Smooth muscle cell of the brain vasculature (primary cell): ENCODE results near the gene MR1.

Source experiments
- DNase-seq: peaks from one replicate; pipeline ENCODE4 v3.0.0-alpha.2; 2012; ENCODE audit warnings: low read depth, low spot score

The MR1 gene

DNA sequence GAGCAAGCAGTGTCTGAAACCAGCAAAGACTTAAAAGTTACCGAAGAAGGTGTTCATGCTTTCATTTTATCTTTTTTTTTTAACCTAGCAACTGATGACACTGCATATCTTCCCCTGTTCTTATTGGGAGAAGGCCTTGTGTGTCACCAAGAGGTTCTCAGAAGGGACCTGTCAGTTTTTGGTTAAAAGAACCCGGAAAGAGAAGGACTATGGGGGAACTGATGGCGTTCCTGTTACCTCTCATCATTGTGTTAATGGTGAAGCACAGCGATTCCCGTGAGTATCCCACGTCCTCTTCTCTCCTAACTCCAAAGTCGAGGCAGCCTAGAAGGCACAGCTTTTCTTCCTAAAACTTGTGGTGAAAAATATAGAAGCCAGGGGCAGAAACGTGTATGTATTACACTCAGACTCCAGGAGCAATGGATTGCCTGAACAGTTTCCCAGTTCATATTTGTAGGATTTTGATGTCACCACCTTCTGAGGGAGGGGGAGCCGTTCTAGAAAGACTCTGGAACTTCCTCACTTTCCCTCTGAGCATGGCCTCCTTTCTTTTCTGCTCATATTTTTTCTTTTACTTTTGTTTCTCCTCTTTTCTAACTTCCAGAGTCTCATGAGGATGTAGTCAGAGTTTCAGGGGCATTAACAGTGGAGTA is at the start of gene MR1:
Gene MR1 (plus strand): TSS at position 185 of the 653 bp plus-strand sequence. CDS start 25 bp downstream, at position 210.
- DNase-seq = peak; percentile 62

DNA sequence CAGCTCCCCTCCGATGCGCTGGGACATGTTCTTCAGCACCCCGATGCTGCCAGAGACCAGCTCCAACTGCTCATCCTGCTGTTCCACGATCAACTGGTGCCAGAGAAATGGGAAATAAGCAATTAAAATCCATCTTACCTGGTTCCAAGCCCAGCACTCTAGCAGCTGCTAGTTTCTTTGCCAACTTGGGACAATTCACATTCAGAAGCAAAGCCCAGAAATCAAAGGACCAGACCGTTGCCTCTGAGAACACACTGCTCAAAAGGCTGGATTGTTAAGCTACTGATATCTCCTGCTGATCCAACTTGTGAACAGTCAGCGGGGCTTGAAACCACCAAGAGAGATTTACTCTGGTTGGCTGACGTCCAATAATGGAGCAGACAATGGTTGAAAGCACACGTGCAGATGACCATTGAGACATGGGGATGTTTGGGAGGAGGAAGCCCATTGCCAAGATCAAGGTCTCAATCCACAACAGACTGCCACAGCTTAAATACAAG is 45.5 kb upstream of the MR1 start:
- peak; percentile 18 for DNase-seq

DNA sequence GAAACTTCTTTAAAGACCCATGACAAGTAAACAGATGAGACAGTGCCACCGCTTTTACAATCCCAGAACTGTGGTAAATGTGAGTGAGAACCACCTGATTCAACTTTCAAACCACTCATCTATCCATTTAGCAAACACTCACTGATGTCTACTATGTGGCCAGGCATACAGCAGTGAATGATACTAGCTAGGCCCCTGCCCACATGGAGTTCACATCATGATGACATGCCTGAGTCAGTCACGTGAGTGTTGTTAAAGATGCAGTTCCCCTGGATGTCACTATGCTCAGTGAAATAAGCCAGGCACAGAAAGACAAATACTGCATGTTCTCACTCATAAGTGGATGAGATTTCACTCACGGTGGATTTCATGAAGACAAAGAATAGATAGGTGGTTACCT is 39.5 kb upstream of the MR1 start:
- no peak for DNase-seq

DNA sequence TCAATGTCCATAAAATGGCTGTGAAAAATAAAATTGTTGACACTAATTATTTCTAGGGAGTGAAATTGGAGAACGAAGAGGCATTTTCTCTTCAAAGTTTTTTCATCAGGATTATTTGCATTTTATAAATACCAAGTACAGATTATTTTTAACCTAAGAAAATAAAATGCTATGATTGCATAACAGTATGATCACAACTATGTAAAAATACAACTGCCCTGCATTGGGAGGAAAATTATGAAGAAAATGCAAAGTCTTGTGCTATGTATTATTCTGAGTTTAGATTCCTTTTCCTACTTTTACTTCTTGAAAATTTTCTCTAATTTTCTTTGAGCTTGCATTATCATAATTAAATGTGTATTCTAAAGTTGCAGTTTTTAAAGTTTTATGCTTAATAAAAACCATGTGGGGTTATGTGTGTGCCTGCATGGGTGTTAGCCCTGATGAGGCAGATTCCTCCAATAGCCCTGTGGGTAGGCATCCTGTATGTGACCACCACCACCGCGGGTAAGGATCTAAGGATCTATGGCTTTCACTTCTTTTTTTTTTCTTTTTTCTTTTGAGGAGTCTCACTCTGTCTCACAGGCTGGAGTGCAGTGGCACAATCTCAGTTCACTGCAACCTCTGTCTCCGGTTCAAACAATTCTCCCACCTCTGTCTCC is 35.8 kb upstream of the MR1 start:
- DNase-seq = no peak

DNA sequence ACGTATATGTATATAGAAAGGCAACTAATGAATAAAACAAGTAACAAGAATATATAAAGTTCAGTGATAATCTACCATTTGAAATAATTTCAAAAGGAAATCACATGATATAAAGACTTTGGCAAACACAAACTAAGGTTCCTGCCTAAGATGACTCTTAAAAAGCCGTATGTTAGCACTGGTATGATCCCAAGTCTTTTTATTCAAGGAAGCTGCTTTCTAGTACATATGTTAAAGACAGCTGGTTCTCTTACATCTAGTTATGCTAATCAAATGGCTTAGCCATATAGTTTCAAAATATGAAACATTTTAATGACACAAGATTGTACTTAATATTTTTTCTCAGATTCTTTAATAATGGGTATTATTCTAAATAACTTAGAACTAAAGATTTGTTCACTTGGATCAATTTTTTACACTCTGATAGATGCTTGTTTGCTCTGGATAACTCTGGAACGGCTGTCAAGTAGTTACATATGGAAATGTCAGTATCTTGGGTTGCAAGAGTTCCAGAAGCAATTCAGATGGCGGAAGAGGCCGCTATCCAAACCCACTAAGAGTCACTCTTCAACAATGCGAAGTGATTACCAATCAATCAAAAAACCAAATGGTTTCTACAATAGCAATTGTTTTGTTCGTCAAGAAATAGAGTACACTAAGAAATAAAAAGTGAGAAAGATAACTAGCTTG is 32.5 kb upstream of the MR1 start:
- DNase-seq = no peak

DNA sequence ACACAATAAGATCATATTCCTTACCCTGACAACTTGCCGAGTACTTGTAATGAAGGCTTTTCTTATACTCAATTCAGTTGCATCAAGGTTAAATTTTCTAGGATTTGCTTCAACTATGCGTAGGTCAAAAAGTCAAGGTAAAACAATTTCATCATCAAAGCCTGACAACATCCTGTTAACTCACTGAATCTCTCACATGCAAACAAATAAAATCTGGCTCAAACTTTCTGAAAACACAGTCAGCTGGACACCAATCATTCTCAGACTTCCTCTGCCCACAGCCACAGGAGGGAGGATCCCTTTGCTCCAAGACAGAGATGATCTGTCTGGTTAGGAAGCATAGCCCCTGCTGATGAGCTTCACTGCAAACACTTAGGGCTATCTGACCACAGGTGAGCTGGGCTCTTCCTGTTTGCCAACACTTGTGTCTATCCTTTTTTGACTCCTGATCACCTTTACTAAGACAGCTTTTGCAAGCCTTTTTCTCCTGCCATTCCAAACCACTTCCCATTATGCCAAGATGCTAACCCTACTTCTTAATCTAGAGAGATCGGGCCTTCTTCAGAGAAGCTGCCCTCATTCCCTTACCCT is 31.1 kb upstream of the MR1 start:
- DNase-seq = no peak

DNA sequence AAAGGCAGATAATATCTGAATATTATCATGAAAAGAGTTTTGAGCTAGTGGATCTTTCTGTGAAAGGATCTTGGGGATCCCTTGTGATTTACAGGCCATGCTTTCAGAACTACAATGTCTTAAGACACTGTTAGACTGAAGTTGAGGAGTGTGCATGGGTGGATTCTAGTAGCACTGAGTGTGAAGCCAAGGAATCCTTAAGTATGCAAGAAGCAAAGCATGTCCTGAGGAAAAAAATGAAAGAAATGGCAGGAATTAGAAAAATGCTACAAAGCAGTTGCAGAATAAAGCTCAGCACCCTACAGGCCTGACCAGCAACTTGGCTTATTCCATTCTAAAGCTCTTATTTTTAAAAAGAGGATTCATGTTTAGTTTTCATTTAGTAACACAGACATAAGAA is 23.0 kb upstream of the MR1 start:
- DNase-seq = no peak

DNA sequence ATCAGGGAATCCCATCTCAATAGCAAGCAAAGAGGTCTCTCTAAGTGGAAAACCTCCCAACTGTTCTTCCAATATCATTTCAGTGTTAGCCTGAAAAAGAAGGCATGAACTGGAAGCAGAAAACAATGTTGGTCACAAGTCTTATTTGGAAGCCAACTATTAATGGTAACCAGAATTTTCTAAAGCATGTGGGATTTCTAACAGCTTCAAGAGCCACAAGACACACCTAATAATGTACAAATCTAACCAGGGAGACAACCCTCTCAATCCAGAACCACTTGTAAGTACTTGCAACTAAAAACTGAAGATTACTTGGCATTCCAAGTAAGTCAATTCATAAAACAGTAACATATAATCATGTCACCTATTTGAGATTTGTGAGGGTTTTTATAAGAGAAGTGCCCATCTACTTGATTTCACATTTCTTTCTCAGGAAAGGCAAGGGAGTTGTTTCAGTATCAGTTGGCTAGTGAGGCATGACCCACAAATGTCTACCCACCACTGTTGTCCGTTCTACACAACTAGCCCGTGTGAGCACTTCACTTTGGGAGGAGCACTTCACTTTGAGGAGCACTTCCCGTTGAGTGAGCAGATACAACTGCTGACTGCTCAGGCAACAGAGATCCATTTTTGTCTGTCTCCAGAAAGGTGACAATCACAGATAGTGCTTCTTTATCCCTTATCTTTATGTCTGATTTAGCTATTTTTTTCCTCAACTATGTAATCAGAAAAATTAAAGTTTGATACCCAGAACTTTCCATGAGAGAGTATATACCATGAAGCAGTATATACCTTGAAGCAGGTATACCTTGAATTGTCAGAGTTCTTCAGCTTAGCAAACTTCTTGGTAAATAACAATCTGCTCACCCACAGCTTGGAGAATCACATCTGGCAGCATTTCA is 22.2 kb upstream of the MR1 start:
- DNase-seq = no peak

DNA sequence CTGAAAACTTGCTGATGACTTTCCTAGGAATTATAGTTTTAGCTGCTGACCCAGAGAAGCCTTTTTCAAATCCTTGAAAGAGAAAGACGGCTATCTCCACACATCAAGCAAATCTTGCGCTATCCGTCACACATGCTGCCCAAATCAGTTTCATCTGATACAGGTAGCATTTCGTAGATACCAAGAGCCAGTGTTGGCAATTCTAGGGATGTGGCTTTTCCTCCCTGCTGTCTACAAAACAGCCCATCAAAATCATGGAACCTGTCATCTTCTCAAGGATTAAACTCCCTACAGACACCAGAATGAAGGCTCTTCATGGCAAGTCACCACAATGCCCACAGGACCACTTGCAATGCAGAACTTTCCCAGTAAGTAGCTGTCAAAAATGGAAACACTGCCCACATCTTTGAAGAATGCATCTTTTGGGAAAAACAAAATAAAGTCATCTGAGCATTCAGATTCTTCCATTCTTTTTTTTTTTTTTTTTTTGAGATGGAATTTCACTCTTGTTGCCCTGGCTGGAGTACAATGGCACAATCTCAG is 21.5 kb upstream of the MR1 start:
- DNase-seq = no peak

DNA sequence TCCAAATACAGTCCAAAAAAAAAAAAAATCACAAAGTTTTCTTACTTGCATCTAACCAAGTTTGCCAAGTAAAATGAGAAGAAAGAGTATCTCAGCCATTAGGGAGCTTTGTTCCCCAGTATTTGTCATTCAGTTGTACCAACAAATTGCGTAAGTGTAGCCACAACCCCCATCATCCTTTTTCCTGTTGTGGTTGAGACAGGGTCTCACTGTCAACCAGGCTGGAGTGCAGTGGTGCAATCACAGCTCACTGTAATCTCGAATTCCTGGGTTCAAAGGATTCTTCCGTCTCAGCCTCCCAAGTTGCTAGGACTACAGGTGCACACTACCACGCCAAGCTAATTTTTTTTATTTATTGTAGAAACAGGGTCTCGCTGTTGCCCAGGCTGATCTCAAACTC is 20.6 kb upstream of the MR1 start:
- no peak for DNase-seq

DNA sequence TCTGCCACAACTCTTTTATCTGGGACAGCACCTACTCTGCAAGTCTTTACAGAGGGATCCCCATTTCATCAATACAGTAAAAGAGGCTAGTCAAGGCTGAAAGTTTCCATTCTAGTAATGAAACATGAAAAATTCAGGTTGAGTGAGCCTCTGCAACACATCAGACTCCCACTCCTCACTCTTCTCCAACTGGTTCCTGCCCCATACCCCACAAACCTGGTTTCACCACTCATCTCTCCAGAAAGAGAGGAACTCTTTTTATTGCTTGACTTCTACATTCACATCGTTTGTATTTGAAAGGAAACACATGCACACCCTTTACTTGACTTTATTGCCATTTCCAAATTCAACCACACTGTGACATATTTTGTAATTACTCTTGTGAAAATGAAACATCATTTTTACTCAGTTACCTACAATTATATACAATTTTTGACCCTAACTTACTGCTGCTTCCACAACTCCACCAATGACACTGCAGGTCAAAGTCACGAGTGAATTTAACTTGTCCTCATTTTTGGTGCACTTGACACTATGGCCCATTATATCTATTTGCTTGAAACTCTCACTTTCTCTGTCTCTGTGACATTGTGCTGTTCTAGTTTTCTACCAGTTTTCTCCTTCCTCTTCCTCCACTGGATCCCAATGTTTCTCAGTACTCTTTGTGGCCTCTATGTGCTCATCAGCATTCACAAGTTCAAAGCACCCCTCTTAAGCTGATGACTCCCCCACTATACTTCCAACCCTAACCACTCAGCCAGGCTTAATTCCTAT is 19.1 kb upstream of the MR1 start:
- no peak for DNase-seq

DNA sequence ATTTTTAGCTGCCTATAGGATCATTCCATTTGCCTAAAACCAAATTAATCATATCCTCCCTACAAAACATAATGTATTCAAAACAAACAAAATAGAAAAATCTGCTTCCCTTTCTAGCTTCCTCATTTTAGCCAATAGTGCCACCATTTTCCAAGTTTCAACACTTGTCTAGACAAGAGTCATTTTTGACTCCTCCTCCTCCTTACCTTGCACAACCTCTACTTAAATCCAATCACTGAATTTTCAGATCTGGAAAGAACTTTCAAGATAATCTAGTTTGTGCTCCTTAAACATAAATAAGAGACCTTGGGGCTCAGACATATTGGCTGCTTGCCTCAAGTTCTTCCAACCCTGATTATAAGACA is 18.6 kb upstream of the MR1 start:
- DNase-seq = no peak

DNA sequence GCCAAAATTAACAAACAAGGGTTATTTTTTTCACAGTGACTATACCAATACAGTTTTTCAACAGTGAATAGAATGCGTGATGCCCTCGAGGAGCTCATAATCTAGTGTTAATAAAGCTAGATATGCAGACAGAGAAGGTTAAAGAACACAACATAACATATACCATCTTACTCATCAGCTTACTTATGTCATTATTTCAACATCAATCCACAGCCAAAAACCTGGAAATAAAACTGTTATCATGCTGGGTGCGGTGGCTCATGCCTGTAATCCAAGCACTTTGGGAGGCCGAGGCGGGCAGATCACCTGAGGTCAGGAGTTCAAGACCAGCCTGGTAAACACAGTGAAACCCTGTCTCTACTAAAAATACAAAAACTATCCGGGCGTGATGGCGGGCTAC is 17.2 kb upstream of the MR1 start:
- no peak for DNase-seq

DNA sequence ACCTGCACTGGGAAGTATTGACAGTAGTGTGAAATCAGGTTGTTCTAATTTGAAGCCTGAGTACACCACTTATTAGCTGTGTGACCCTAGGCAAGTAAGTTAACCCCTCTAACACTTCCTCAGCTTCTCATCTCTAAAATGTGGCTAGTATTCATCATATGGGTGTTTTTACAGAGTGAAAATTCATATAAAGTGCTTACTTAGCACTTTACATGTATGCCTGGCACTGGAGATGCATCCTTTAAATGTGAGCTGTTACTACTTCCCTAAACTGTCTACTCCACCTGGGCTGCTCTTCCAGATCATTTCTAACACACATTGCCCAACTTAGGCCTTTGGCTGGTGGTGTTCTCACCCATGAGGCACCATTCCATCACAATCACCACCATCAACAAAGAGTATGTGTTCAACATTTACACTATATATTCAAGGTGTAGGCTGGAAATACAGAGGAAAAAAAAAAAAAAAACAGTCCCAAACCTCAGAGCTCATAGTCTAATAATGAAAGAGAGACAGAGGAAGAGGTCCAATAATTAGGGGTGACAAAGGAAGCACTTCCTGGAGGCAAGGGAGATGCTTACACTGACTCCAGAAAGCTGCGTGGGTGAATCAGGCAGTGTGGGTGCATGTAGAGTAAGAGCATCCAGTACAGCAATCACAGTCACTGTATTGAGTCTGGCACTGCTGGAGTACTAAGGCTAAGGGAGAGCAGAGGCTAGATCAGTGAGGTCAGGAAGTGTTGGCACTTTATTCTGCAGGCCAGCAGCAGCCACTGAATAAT is 14.7 kb upstream of the MR1 start:
- no peak for DNase-seq

DNA sequence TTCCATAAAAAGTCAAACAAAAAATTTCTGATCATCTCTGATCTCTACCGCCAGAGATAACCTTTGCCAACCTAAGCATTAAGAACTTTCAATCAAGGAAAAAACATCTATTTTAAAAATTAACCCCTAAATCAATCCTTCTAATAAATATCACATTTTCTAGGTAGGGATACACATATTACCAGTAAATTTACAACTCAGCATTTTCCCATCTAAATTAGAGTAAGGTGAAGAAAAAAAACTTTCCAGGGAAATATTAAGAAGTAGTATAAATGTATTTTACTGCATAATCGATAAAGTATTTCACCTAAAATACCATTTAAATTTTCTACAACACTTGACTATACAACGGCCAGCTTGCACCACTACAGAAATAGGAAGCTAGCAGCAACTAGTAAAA is 12.6 kb upstream of the MR1 start:
- no peak for DNase-seq

DNA sequence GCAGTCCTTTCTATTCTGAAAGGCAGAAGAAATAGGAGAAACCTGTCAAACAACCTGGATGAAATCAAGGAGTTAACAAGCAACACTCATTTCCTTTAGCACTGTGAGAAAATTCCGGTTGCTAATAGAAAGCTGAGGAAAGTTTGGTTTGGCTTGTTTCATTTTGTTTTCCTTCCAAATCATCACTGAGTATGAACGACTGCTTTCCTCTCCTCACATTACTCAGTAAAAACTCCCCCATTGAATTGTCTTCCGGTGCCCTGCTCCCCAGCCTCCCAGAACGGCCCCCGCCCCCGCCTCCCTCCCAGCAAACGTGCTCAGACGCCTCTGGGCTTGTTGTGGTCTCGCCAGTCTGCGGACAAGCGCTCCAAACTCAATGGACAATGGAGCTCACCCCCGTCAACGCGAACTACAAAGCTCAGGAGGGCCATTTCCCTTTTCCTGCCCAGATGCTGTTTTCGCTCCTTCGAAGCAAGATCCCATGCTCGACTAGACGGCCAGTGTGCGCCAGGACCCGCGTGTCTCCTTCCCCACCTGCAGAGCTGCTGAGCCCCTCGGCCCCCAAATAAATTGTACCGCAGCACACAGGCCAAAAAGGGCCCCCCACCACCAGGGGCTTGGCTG is 11.9 kb upstream of the MR1 start:
- DNase-seq = no peak

DNA sequence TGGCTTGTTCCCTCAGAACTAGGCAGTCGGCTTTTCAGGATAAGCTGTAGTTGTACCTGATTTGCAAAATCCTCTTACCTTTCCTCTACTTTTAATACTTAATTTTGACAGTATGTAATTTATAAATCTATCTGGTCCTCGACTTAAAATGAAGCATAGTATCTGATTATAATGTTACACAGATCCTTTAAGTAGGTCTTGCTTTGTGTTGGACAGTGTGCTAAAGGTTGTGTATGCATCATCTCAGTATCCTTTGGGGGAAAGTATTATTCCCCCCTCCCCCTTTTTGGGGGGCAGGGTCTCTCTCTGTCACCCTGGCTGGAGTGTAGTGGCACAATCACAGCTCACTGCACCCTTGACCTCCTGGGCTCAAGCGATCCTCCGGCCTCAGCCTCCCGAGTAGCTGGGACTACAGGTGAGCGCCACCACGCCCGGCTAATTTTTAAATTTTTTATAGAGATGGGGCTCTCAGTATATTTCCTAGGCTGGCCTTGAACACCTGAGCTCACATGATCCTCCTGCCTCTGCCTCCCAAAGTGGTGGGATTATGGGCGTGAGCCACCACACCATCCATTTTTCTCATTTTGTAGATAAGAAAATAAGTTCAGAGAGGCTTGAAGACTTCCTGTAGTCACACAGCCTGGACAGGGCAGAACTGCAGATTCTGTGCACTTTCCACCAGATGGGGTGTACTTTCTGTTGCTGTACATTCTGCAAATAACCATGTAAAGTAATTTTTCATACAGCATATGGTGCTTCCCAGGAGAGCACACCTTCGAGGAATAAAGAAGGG is 10.3 kb upstream of the MR1 start:
- DNase-seq = no peak

DNA sequence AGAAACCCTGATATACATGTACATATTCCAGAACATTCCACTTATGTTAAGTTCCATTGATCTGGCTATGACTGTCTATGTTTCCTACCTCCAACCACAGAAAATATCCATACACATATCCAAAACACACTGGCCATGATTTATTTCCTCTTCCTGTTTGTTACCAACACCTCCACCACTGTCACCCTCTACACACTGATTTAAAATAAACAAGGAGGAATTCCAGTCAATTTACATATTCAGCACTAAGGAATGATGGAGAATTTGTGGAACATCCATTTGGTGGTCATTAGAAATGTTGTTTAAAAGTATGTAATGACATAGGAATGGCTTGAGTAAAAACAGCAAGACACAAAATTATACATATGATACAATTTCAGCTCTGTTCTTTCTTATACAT is 5.6 kb upstream of the MR1 start:
- DNase-seq = no peak
